WTC11 (cell line): ENCODE measurements around the gene EGFR. TPM values are rescaled to one million over a fixed set of nuclear protein-coding genes. Genes with fewer than 3 reads are reported as not detected.

Source experiments
- ATAC-seq: fragments of 200-7000 bp; cut with Tn5 transposase; 2 replicates; pipeline ENCODE4 v1.10.0; 2021; ENCODE audit warnings: mild to moderate bottlenecking, moderate library complexity
- CTCF ChIA-PET: fragments of 300-600 bp; sonication (Branson Sonifier 250); formaldehyde crosslinking; loops from one replicate; lab custom pipeline; 2021; ENCODE audit warnings: antibody characterized with exemption; lab: Charles Lee
- POLR2A ChIA-PET: fragments of 350-600 bp; sonication (Branson Sonifier 250); formaldehyde crosslinking; loops from one replicate; lab custom pipeline; 2021; ENCODE audit warnings: antibody characterized with exemption; lab: Charles Lee
- DNase-seq: peaks from one replicate; pipeline ENCODE4 v3.0.0; 2021; ENCODE audit warnings: low spot score
- H3K27ac Mint-ChIP-seq: 2 replicates; pipeline ENCODE4 v1.8.0; 2021; ENCODE audit warnings: mixed read lengths
- H3K27me3 Mint-ChIP-seq: 2 replicates; pipeline ENCODE4 v1.8.0; 2021; ENCODE audit warnings: low read depth, mild to moderate bottlenecking, moderate library complexity, mixed read lengths
- H3K36me3 Mint-ChIP-seq: 2 replicates; pipeline ENCODE4 v1.8.0; 2021; ENCODE audit warnings: mixed read lengths
- H3K4me1 Mint-ChIP-seq: 2 replicates; pipeline ENCODE4 v1.8.0; 2022; ENCODE audit warnings: mixed read lengths
- H3K4me3 Mint-ChIP-seq: 2 replicates; pipeline ENCODE4 v1.8.0; 2021; ENCODE audit warnings: mild to moderate bottlenecking, moderate library complexity, mixed read lengths
- H3K9me3 Mint-ChIP-seq: 2 replicates; pipeline ENCODE4 v1.8.0; 2021; ENCODE audit warnings: mixed read lengths
- ATF1 ChIP-seq: sonication (generic); formaldehyde crosslinking; IDR thresholded peaks from 2 replicates; pipeline ENCODE4 v1.8.1; 2023; ENCODE audit warnings: mild to moderate bottlenecking, moderate library complexity, missing genetic modification reagents
- ATF3 ChIP-seq: sonication (generic); formaldehyde crosslinking; conservative IDR thresholded peaks from 2 replicates; pipeline ENCODE4 v1.8.1; 2022; ENCODE audit warnings: mild to moderate bottlenecking, missing genetic modification reagents
- CBFB ChIP-seq: sonication (generic); formaldehyde crosslinking; IDR thresholded peaks from 2 replicates; pipeline ENCODE4 v1.8.1; 2022; ENCODE audit warnings: mild to moderate bottlenecking, low read depth, missing genetic modification reagents
- ELF4 ChIP-seq: sonication (generic); formaldehyde crosslinking; IDR thresholded peaks from 2 replicates; pipeline ENCODE4 v1.8.1; 2022; ENCODE audit warnings: low read depth, mild to moderate bottlenecking, moderate library complexity, missing genetic modification reagents
- ESRRA ChIP-seq: sonication (generic); formaldehyde crosslinking; IDR thresholded peaks from 2 replicates; pipeline ENCODE4 v1.8.1; 2022; ENCODE audit warnings: mild to moderate bottlenecking, missing genetic modification reagents, borderline replicate concordance
- FOXJ3 ChIP-seq: sonication (generic); formaldehyde crosslinking; IDR thresholded peaks from 2 replicates; pipeline ENCODE4 v1.9.0; 2021; ENCODE audit warnings: missing genetic modification reagents, mild to moderate bottlenecking, borderline replicate concordance
- GABPB1 ChIP-seq: sonication (generic); formaldehyde crosslinking; IDR thresholded peaks from 2 replicates; pipeline ENCODE4 v1.8.1; 2023; ENCODE audit warnings: mild to moderate bottlenecking, missing genetic modification reagents
- GRHL2 ChIP-seq: fragments of 250-450 bp; sonication (Bioruptor Pico); IDR thresholded peaks from 2 replicates; pipeline ENCODE4 v1.8.0; 2022; ENCODE audit warnings: mild to moderate bottlenecking, moderate library complexity; ENCODE audit not compliant: insufficient replicate concordance, severe bottlenecking
- GTF2I ChIP-seq: fragments of 250-450 bp; sonication (Bioruptor Pico); conservative IDR thresholded peaks from 2 replicates; pipeline ENCODE4 v1.4.0; 2021; ENCODE audit warnings: mild to moderate bottlenecking
- IRF1 ChIP-seq: sonication (generic); formaldehyde crosslinking; IDR thresholded peaks from 2 replicates; pipeline ENCODE4 v1.8.0; 2023; ENCODE audit warnings: missing genetic modification reagents
- MXD4 ChIP-seq: fragments of 250-450 bp; sonication (Bioruptor Pico); IDR thresholded peaks from 2 replicates; pipeline ENCODE4 v1.8.0; 2021; ENCODE audit warnings: mild to moderate bottlenecking, moderate library complexity, borderline replicate concordance
- NFE2L1 ChIP-seq: sonication (generic); formaldehyde crosslinking; IDR thresholded peaks from 2 replicates; pipeline ENCODE4 v1.8.1; 2023; ENCODE audit warnings: missing genetic modification reagents
- NR1H2 ChIP-seq: sonication (generic); formaldehyde crosslinking; IDR thresholded peaks from 2 replicates; pipeline ENCODE4 v1.9.0; 2021; ENCODE audit warnings: mild to moderate bottlenecking, moderate library complexity, missing genetic modification reagents
- NR3C1 ChIP-seq: sonication (generic); formaldehyde crosslinking; conservative IDR thresholded peaks from 2 replicates; pipeline ENCODE4 v1.8.1; 2023; ENCODE audit warnings: low read depth, mild to moderate bottlenecking, missing genetic modification reagents
- PRDM15 ChIP-seq: sonication (generic); formaldehyde crosslinking; IDR thresholded peaks from 2 replicates; pipeline ENCODE4 v1.8.0; 2022; ENCODE audit warnings: missing genetic modification reagents
- RELA ChIP-seq: sonication (generic); formaldehyde crosslinking; IDR thresholded peaks from 2 replicates; pipeline ENCODE4 v1.8.1; 2022; ENCODE audit warnings: missing genetic modification reagents, mild to moderate bottlenecking, borderline replicate concordance
- SP1 ChIP-seq: sonication (generic); formaldehyde crosslinking; conservative IDR thresholded peaks from 2 replicates; pipeline ENCODE4 v1.8.1; 2022; ENCODE audit warnings: missing genetic modification reagents
- TCF7 ChIP-seq: sonication (generic); formaldehyde crosslinking; IDR thresholded peaks from 2 replicates; pipeline ENCODE4 v1.8.0; 2022; ENCODE audit warnings: mild to moderate bottlenecking, low read depth, missing genetic modification reagents, moderate library complexity
- TEAD1 ChIP-seq: sonication (generic); formaldehyde crosslinking; IDR thresholded peaks from 2 replicates; pipeline ENCODE4 v1.8.0; 2022; ENCODE audit warnings: mild to moderate bottlenecking, missing genetic modification reagents
- TP53 ChIP-seq: sonication (generic); formaldehyde crosslinking; IDR thresholded peaks from 2 replicates; pipeline ENCODE4 v1.8.1; 2023; ENCODE audit warnings: mild to moderate bottlenecking, missing genetic modification reagents
- ZNF138 ChIP-seq: sonication (generic); formaldehyde crosslinking; conservative IDR thresholded peaks from 2 replicates; pipeline ENCODE4 v1.8.1; 2022; ENCODE audit warnings: mild to moderate bottlenecking, moderate library complexity, missing genetic modification reagents
- ZNF219 ChIP-seq: sonication (generic); formaldehyde crosslinking; IDR thresholded peaks from 2 replicates; pipeline ENCODE4 v1.8.0; 2023; ENCODE audit warnings: missing genetic modification reagents, mild to moderate bottlenecking, borderline replicate concordance
- ZNF263 ChIP-seq: sonication (generic); formaldehyde crosslinking; IDR thresholded peaks from 2 replicates; pipeline ENCODE4 v1.8.1; 2022; ENCODE audit warnings: low read depth, mild to moderate bottlenecking, moderate library complexity, missing genetic modification reagents
- ZNF317 ChIP-seq: sonication (generic); formaldehyde crosslinking; IDR thresholded peaks from 2 replicates; pipeline ENCODE4 v1.8.1; 2023; ENCODE audit warnings: low read depth, mild to moderate bottlenecking, moderate library complexity, missing genetic modification reagents, borderline replicate concordance
- ZNF396 ChIP-seq: fragments of 250-450 bp; sonication (Bioruptor Pico); IDR thresholded peaks from 2 replicates; pipeline ENCODE4 v1.8.0; 2021; ENCODE audit warnings: mild to moderate bottlenecking, moderate library complexity, borderline replicate concordance
- ZNF423 ChIP-seq: fragments of 250-450 bp; sonication (Bioruptor Pico); IDR thresholded peaks from 2 replicates; pipeline ENCODE4 v2.1.2; 2022; ENCODE audit warnings: mild to moderate bottlenecking, moderate library complexity
- ZSCAN18 ChIP-seq: fragments of 250-450 bp; sonication (Bioruptor Pico); IDR thresholded peaks from 2 replicates; pipeline ENCODE4 v2.1.2; 2022; ENCODE audit warnings: mild to moderate bottlenecking, moderate library complexity
- total RNA-seq: library from RNA; stranded (reverse); gene quantifications from 3 replicates; pipeline ENCODE4 v1.2.3, GENCODE V29; 2021

EGFR gene
- total RNA-seq, 1 experiment from 2014 or later = 5.9 TPM

- H3K36me3 Mint-ChIP-seq = no peaks in the 10 kb centered on the region
- TF ChIP-seq ZNF263 (CRISPR knock-in tag) (no peak), FOXJ3 (CRISPR knock-in tag) (no peak), NFE2L1 (CRISPR knock-in tag) (no peak), NR1H2 (CRISPR knock-in tag) (no peak), ZSCAN18 (CRISPR knock-in tag) (no peak), TCF7 (CRISPR knock-in tag) (no peak), ZNF317 (CRISPR knock-in tag) (no peak), SP1 (CRISPR knock-in tag) (no peak), GRHL2 (CRISPR knock-in tag) (no peak), ZNF423 (CRISPR knock-in tag) (no peak), RELA (no peak), ATF1 (CRISPR knock-in tag) (no peak)
- ATAC-seq = no peak
- peaks cover 18% of the 10 kb centered on the region for H3K4me1 Mint-ChIP-seq
- H3K4me3 Mint-ChIP-seq = no peak overlapping the region
- ChIA-PET CTCF (no interaction called here), POLR2A (no interaction called here)
- no peaks in the 10 kb centered on the region for H3K27me3 Mint-ChIP-seq
- no peak for DNase-seq
- H3K27ac Mint-ChIP-seq = no peak overlapping the region
- peaks cover 5% of the 10 kb centered on the region for H3K9me3 Mint-ChIP-seq
Observed at GRCh38 chr7:55061726-55062499, 43.1 kb downstream of the EGFR start.

- H3K27me3 Mint-ChIP-seq = no peaks in the 10 kb centered on the region
- ChIA-PET CTCF (no interaction called here), POLR2A (no interaction called here)
- no peak overlapping the region for H3K4me3 Mint-ChIP-seq
- H3K27ac Mint-ChIP-seq = no peak overlapping the region
- no peak for DNase-seq
- peaks cover 20% of the 10 kb centered on the region for H3K4me1 Mint-ChIP-seq
- ATAC-seq = no peak
- TF ChIP-seq ZNF219 (CRISPR knock-in tag) (no peak), NR3C1 (CRISPR knock-in tag) (no peak), TEAD1 (CRISPR knock-in tag) (no peak), ATF3 (no peak), MXD4 (CRISPR knock-in tag) (no peak), GTF2I (no peak), CBFB (no peak), TP53 (CRISPR knock-in tag) (no peak), GABPB1 (CRISPR knock-in tag) (no peak), ZNF396 (CRISPR knock-in tag) (no peak), ESRRA (CRISPR knock-in tag) (no peak), PRDM15 (CRISPR knock-in tag) (no peak), IRF1 (CRISPR knock-in tag) (no peak), ZNF138 (no peak), TCF7 (CRISPR knock-in tag) (no peak), ELF4 (CRISPR knock-in tag) (no peak), ZNF263 (CRISPR knock-in tag) (no peak)
- H3K9me3 Mint-ChIP-seq = peaks cover 5% of the 10 kb centered on the region
- no peaks in the 10 kb centered on the region for H3K36me3 Mint-ChIP-seq
Observed at GRCh38 chr7:55063061-55063460, 44.2 kb downstream of the EGFR start.
